Kidney glomerular epithelial cell (primary cell): ENCODE measurements around the gene GAGE2A.
"Not testable (repeated sequence)": the region's sequence is repeated elsewhere in the genome, so short reads cannot be mapped to it uniquely, and the experiment has no call there.

Experiments
- DNase-seq: peaks from one replicate; lab custom pipeline; 2025; lab: John Stamatoyannopoulos, UW

GAGE2A gene

GRCh38 chrX:49589196-49589595 is at the start of gene GAGE2A:
GAGE2A (plus strand) TSS chrX:49589496; CDS start chrX:49590651, 1,155 bp downstream.
- DNase-seq: not testable (repeated sequence)

GRCh38 chrX:49541433-49541832 is 47.9 kb upstream of the GAGE2A start, which contains the start of gene GAGE12D:
GAGE12D (plus strand) TSS chrX:49541733; CDS start chrX:49542888, 1,155 bp downstream.
- DNase-seq: not testable (repeated sequence)

DNA sequence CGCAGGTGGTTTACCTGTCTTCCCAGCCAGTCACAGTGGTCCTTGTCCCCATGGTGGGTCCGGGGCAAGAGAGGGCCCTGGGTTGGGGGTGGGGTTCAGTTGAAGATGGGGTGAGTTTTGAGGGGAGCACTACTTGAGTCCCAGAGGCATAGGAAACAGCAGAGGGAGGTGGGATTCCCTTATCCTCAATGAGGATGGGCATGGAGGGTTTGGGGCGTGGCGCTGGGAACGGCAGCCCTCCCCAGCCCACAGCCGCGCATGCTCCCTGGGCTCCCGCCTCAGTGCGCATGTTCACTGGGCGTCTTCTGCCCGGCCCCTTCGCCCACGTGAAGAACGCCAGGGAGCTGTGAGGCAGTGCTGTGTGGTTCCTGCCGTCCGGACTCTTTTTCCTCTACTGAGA is 38.3 kb upstream of the GAGE2A start, which contains the start of gene GAGE12E:
TSS of gene GAGE12E (plus strand) at position 301 of the 400 bp plus-strand sequence. CDS start 1,155 bp downstream, outside the sequence.
- not testable (repeated sequence) for DNase-seq

DNA sequence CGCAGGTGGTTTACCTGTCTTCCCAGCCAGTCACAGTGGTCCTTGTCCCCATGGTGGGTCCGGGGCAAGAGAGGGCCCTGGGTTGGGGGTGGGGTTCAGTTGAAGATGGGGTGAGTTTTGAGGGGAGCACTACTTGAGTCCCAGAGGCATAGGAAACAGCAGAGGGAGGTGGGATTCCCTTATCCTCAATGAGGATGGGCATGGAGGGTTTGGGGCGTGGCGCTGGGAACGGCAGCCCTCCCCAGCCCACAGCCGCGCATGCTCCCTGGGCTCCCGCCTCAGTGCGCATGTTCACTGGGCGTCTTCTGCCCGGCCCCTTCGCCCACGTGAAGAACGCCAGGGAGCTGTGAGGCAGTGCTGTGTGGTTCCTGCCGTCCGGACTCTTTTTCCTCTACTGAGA is 28.8 kb upstream of the GAGE2A start, which contains the start of gene GAGE12F:
TSS of gene GAGE12F (plus strand) at position 301 of the 400 bp plus-strand sequence. CDS start 1,155 bp downstream, outside the sequence.
- not testable (repeated sequence) for DNase-seq

- DNase-seq: not testable (repeated sequence)
Observed at GRCh38 chrX:49568728-49569127, 20.6 kb upstream of the GAGE2A start.

GRCh38 chrX:49569152-49569551 is 20.1 kb upstream of the GAGE2A start:
- not testable (repeated sequence) for DNase-seq

- not testable (repeated sequence) for DNase-seq
Observed at GRCh38 chrX:49570100-49570499, 19.2 kb upstream of the GAGE2A start, which contains the start of gene GAGE12G. GAGE12G (plus strand) TSS chrX:49570400; CDS start chrX:49571555, 1,155 bp downstream.

DNA sequence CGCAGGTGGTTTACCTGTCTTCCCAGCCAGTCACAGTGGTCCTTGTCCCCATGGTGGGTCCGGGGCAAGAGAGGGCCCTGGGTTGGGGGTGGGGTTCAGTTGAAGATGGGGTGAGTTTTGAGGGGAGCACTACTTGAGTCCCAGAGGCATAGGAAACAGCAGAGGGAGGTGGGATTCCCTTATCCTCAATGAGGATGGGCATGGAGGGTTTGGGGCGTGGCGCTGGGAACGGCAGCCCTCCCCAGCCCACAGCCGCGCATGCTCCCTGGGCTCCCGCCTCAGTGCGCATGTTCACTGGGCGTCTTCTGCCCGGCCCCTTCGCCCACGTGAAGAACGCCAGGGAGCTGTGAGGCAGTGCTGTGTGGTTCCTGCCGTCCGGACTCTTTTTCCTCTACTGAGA is 9.6 kb upstream of the GAGE2A start, which contains the start of gene GAGE12H:
TSS of gene GAGE12H (plus strand) at position 301 of the 400 bp plus-strand sequence. CDS start 1,155 bp downstream, outside the sequence.
- not testable (repeated sequence) for DNase-seq

DNA sequence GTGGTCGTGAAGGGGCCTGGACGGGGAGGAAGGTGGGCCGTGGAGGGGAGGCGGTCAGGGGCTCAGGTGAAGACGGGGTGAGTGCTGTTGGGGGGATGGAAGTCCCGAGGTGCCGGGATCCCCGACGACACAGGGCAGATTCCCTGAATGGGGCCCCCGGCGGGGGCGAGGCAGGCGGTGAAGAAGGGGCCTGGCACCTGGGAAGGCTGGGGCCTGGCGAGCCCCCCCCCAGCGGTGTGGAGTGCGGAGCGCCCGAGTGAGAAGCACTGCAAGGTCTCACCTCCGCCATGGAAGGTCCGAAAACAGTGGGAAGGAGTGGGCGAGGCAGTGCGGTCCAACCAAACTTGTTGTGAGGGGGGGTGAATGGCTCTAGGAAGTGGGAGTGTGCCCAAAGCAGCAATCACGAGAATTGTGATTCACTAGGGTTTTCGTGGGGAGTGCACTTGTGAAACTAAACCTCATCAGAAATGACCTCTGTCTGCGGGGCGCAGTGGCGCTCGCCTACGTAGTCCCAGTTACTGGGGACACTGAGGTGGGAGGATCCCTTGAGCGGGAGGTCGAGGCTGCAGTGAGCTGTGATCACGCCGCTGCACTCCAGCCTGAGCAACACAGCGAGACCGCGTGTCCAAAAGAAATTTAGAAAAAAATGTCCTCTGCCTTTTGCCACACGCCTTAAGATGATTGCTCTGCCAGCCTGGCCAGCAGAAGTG is 628 bp downstream of the GAGE2A start:
- DNase-seq: not testable (repeated sequence)

GRCh38 chrX:49590488-49590887 is 1.2 kb downstream of the GAGE2A start:
- DNase-seq: not testable (repeated sequence)

GRCh38 chrX:49598720-49599119 is 9.4 kb downstream of the GAGE2A start, which contains the start of gene GAGE1:
GAGE1 (plus strand) TSS chrX:49599020; CDS start chrX:49600175, 1,155 bp downstream.
- DNase-seq: not testable (repeated sequence)

GRCh38 chrX:49610718-49611310 is 21.5 kb downstream of the GAGE2A start:
- DNase-seq: no peak

- no peak for DNase-seq
Observed at GRCh38 chrX:49618574-49618973, 29.3 kb downstream of the GAGE2A start.

DNA sequence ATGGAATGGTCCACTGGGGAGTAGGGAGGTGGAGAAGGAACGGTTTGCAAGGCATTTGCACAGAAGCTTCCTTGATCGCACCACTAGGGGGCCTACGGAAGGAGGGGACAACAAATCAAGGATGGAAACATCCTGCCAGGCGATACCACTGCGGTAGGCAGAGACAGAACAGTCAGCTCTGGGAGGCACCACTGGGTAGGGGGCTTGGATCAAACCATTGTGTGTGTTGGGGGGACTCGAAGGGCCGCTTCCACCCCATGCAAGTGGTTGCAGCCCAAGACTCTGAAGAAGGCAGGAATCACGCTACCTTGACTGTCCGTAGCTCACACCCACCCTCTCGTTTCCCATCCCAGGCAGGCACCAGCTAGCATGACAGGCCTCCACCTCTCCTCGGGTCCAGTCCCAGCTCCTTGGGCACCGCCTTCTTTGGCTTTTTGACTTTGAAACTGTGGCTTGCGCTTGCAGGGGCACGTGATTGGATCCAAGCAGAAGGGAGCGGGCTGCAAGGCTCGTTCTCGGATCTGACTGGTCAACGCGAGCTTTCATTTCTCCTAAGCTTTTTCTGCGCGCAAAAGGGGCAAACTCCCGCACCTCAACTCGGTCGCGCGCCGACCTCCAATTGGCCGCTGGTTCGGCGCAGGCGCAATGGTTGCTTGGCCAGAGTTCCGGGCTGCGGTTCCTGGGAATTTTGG is 37.9 kb downstream of the GAGE2A start:
- DNase-seq: no peak

GRCh38 chrX:49644991-49645637 is 55.8 kb downstream of the GAGE2A start:
- no peak for DNase-seq
